Measurements from ENCODE around the gene RBM7.
A peak's percentile ranks its signal among the peaks of the same experiment; 100 is the strongest.

DNA sequence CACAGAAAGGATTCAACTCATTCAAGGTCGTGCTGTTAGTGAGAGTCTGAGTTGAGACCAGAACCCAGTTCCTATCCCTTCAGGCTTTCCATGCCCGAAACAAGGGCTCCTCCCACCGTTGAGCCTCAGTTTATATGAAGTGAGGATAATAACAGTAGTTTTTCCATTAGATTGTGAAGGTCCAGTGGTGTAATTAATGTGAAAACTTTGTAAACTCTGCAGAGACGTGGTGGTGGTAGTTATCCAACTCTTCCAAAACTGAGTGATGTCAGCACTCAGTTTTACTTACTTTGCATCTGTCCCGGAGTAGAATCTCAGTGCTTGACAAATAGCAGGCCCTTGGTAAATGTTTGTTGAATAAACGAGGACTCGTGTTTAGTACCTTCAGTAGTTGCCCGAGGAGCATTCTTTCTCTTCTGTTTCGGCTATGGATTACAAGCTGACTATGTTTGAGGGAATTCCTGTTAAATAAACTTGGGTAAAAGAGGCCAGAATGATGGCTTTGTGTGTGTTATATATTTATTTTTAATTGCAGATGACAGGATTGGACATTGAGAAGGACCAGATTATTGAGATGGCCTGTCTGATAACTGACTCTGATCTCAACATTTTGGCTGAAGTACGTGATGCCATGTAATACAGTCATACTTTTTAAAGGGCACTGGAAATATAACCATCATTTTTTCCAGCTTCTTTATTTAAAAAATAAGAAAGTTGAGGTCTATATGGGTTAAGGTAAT, 39.8 kb downstream of the RBM7 start:
- TF ChIP-seq EZH2phosphoT487 (IDR thresholded peaks at IDR 0.05; ENCODE audit: borderline replicate concordance) = no peak
- TF ChIP-seq CEBPB (IDR thresholded peaks at IDR 0.05; ENCODE audit: low read depth) = no peak
- no peak for TF ChIP-seq CTCF (IDR thresholded peaks at IDR 0.05 in 2 of 3, conservative IDR thresholded peaks at IDR 0.05 in 1 of 3; ENCODE audit: borderline replicate concordance in 1 of 3, insufficient read depth in 1 of 3, low read depth in 2 of 3, low read length in 2 of 3)
- TF ChIP-seq RAD21 (IDR thresholded peaks at IDR 0.05; ENCODE audit: low read depth) = peak; percentile 15; the same call in 1 of the 2 replicates
- TF ChIP-seq SP1 (IDR thresholded peaks at IDR 0.05; ENCODE audit: low read depth) = no peak

Data from HCT116 (cell line).